HepG2 (cell line): Measurements from ENCODE around the gene PCDHAC1. TPM values are rescaled to one million over a fixed set of nuclear protein-coding genes. Genes with fewer than 3 reads are reported as not detected.

Experiments
- polyA plus RNA-seq, 8 experiments: library from polyadenylated mRNA; depleted of rRNA in 3 of 8; stranded (reverse) in 7 of 8; unstranded in 1 of 8; fragments of >200 nt; fragmentation: Illumina TruSeq in 4 of 8; extraction: Trizol in 4 of 8; gene quantifications; 2 replicates each; pipeline versions ENCODE4 v1.2.1 to v1.2.3, GENCODE V29; 2011 to 2016; ENCODE audit warnings: low read depth in 4 of 8, missing spikeins in 1 of 8, mixed read lengths in 1 of 8; ENCODE audit not compliant: insufficient read depth in 1 of 8
- small RNA-seq, 3 experiments: library from RNA; depleted of rRNA; stranded (forward); fragments of <200 nt; gene quantifications; one replicate each; pipeline ENCODE3, GENCODE V24; 2012; ENCODE audit warnings: low read depth in 2 of 3, low replicate concordance in 1 of 3; ENCODE audit not compliant: insufficient read length in 3 of 3, insufficient read depth in 2 of 3
- total RNA-seq, 5 experiments: library from RNA; depleted of rRNA; stranded (reverse); fragments of >200 nt; fragmentation: Illumina TruSeq; extraction: Trizol; gene quantifications; 2 replicates each; pipeline ENCODE4 v1.2.3, GENCODE V29; 2016; ENCODE audit warnings: low read depth in 1 of 5

Gene PCDHAC1
- total and polyA plus RNA-seq, 2 of the 13 experiments (the other 11 are each of a cell fraction or from before 2014, with no cell fraction given): 0.04 TPM; not detected in 1

Small RNAs within 50 kb of the gene (small RNA-seq; reads per million reads assigned to genes)
- gene AC010223.1: 0 reads per million in 3 experiments

Other genes with a start within 250 kb of the PCDHAC1 start
- gene HARS1, start 234.9 kb upstream of the PCDHAC1 start, total RNA-seq (2016; rRNA removed; fragmentation: Illumina TruSeq; extraction: Trizol): 66.2 and 78.8 TPM in 2 replicates
- gene HARS1, start 234.9 kb upstream of the PCDHAC1 start, polyA plus RNA-seq (2011; rRNA removed): 36.9 and 37.2 TPM in 2 replicates
- 25.8 and 28.3 TPM in 2 replicates for gene HARS2, start 234.8 kb upstream of the PCDHAC1 start, total RNA-seq (2016; rRNA removed; fragmentation: Illumina TruSeq; extraction: Trizol)
- 17.6 and 17.9 TPM in 2 replicates for gene HARS2, start 234.8 kb upstream of the PCDHAC1 start, polyA plus RNA-seq (2011; rRNA removed)
- gene ZMAT2, start 225.9 kb upstream of the PCDHAC1 start, total RNA-seq (2016; rRNA removed; fragmentation: Illumina TruSeq; extraction: Trizol): 92.8 and 141 TPM in 2 replicates
- gene ZMAT2, start 225.9 kb upstream of the PCDHAC1 start, polyA plus RNA-seq (2011; rRNA removed): 25.2 and 35.4 TPM in 2 replicates
- not detected in 2 replicates for gene PCDHA1, start 140.2 kb upstream of the PCDHAC1 start, total RNA-seq (2016; rRNA removed; fragmentation: Illumina TruSeq; extraction: Trizol)
- gene PCDHA1, start 140.2 kb upstream of the PCDHAC1 start, polyA plus RNA-seq (2011; rRNA removed): not detected in 2 replicates
- gene PCDHA2, start 131.4 kb upstream of the PCDHAC1 start, total RNA-seq (2016; rRNA removed; fragmentation: Illumina TruSeq; extraction: Trizol): not detected in 2 replicates
- not detected in 2 replicates for gene PCDHA2, start 131.4 kb upstream of the PCDHAC1 start, polyA plus RNA-seq (2011; rRNA removed)
- gene PCDHA3, start 125.2 kb upstream of the PCDHAC1 start, total RNA-seq (2016; rRNA removed; fragmentation: Illumina TruSeq; extraction: Trizol): not detected in 2 replicates
- not detected in 2 replicates for gene PCDHA3, start 125.2 kb upstream of the PCDHAC1 start, polyA plus RNA-seq (2011; rRNA removed)
- not detected in 2 replicates for gene PCDHA4, start 119.2 kb upstream of the PCDHAC1 start, total RNA-seq (2016; rRNA removed; fragmentation: Illumina TruSeq; extraction: Trizol)
- gene PCDHA4, start 119.2 kb upstream of the PCDHAC1 start, polyA plus RNA-seq (2011; rRNA removed): not detected in 2 replicates
- not detected in 2 replicates for gene PCDHA5, start 104.7 kb upstream of the PCDHAC1 start, total RNA-seq (2016; rRNA removed; fragmentation: Illumina TruSeq; extraction: Trizol)
- gene PCDHA5, start 104.7 kb upstream of the PCDHAC1 start, polyA plus RNA-seq (2011; rRNA removed): not detected in 2 replicates
- gene PCDHA6, start 98.3 kb upstream of the PCDHAC1 start, total RNA-seq (2016; rRNA removed; fragmentation: Illumina TruSeq; extraction: Trizol): not detected in 2 replicates
- gene PCDHA6, start 98.3 kb upstream of the PCDHAC1 start, polyA plus RNA-seq (2011; rRNA removed): not detected in 2 replicates
- gene PCDHA7, start 92.0 kb upstream of the PCDHAC1 start, total RNA-seq (2016; rRNA removed; fragmentation: Illumina TruSeq; extraction: Trizol): 0.28 and 0.53 TPM in 2 replicates
- gene PCDHA7, start 92.0 kb upstream of the PCDHAC1 start, polyA plus RNA-seq (2011; rRNA removed): 0.49 and 0.54 TPM in 2 replicates
- 0.07 and 0.11 TPM in 2 replicates for gene PCDHA8, start 85.1 kb upstream of the PCDHAC1 start, total RNA-seq (2016; rRNA removed; fragmentation: Illumina TruSeq; extraction: Trizol)
- gene PCDHA8, start 85.1 kb upstream of the PCDHAC1 start, polyA plus RNA-seq (2011; rRNA removed): 0.03 and 0.04 TPM in 2 replicates
- 0.03 TPM in 1 of 2 replicates, not detected in the other for gene PCDHA9, start 77.9 kb upstream of the PCDHAC1 start, total RNA-seq (2016; rRNA removed; fragmentation: Illumina TruSeq; extraction: Trizol)
- gene PCDHA9, start 77.9 kb upstream of the PCDHAC1 start, polyA plus RNA-seq (2011; rRNA removed): 0.03 and 0.04 TPM in 2 replicates
- gene PCDHA10, start 70.4 kb upstream of the PCDHAC1 start, total RNA-seq (2016; rRNA removed; fragmentation: Illumina TruSeq; extraction: Trizol): 0.02 TPM in 1 of 2 replicates, not detected in the other
- gene PCDHA10, start 70.4 kb upstream of the PCDHAC1 start, polyA plus RNA-seq (2011; rRNA removed): 0.01 and 0.03 TPM in 2 replicates
- 0.07 and 0.29 TPM in 2 replicates for gene PCDHA11, start 57.3 kb upstream of the PCDHAC1 start, total RNA-seq (2016; rRNA removed; fragmentation: Illumina TruSeq; extraction: Trizol)
- 0.05 TPM in 1 of 2 replicates, not detected in the other for gene PCDHA11, start 57.3 kb upstream of the PCDHAC1 start, polyA plus RNA-seq (2011; rRNA removed)
- gene PCDHA12, start 51.0 kb upstream of the PCDHAC1 start, total RNA-seq (2016; rRNA removed; fragmentation: Illumina TruSeq; extraction: Trizol): not detected in 2 replicates
- gene PCDHA12, start 51.0 kb upstream of the PCDHAC1 start, polyA plus RNA-seq (2011; rRNA removed): 0.03 TPM in 1 of 2 replicates, not detected in the other
- gene PCDHA13, start 44.2 kb upstream of the PCDHAC1 start, total RNA-seq (2016; rRNA removed; fragmentation: Illumina TruSeq; extraction: Trizol): 0.04 TPM in 1 of 2 replicates, not detected in the other
- gene PCDHA13, start 44.2 kb upstream of the PCDHAC1 start, polyA plus RNA-seq (2011; rRNA removed): 0.03 TPM in 1 of 2 replicates, not detected in the other
- gene PCDHAC2, start 40.2 kb downstream of the PCDHAC1 start, total RNA-seq (2016; rRNA removed; fragmentation: Illumina TruSeq; extraction: Trizol): not detected in 2 replicates
- gene PCDHAC2, start 40.2 kb downstream of the PCDHAC1 start, polyA plus RNA-seq (2011; rRNA removed): not detected in 2 replicates
- not detected in 2 replicates for gene PCDHB1, start 125.1 kb downstream of the PCDHAC1 start, total RNA-seq (2016; rRNA removed; fragmentation: Illumina TruSeq; extraction: Trizol)
- not detected in 2 replicates for gene PCDHB1, start 125.1 kb downstream of the PCDHAC1 start, polyA plus RNA-seq (2011; rRNA removed)
- gene PCDHB2, start 168.3 kb downstream of the PCDHAC1 start, total RNA-seq (2016; rRNA removed; fragmentation: Illumina TruSeq; extraction: Trizol): 3.6 and 7.1 TPM in 2 replicates
- gene PCDHB2, start 168.3 kb downstream of the PCDHAC1 start, polyA plus RNA-seq (2011; rRNA removed): 7.5 and 8.1 TPM in 2 replicates
- 0.27 and 0.29 TPM in 2 replicates for gene PCDHB3, start 174.2 kb downstream of the PCDHAC1 start, total RNA-seq (2016; rRNA removed; fragmentation: Illumina TruSeq; extraction: Trizol)
- gene PCDHB3, start 174.2 kb downstream of the PCDHAC1 start, polyA plus RNA-seq (2011; rRNA removed): 0.25 and 0.31 TPM in 2 replicates
- 0.13 TPM in 1 of 2 replicates, not detected in the other for gene PCDHB4, start 195.5 kb downstream of the PCDHAC1 start, total RNA-seq (2016; rRNA removed; fragmentation: Illumina TruSeq; extraction: Trizol)
- gene PCDHB4, start 195.5 kb downstream of the PCDHAC1 start, polyA plus RNA-seq (2011; rRNA removed): 0.08 and 0.13 TPM in 2 replicates
- 0.07 TPM in 1 of 2 replicates, not detected in the other for gene PCDHB5, start 208.9 kb downstream of the PCDHAC1 start, total RNA-seq (2016; rRNA removed; fragmentation: Illumina TruSeq; extraction: Trizol)
- gene PCDHB5, start 208.9 kb downstream of the PCDHAC1 start, polyA plus RNA-seq (2011; rRNA removed): 0.03 and 0.08 TPM in 2 replicates
- gene PCDHB6, start 223.8 kb downstream of the PCDHAC1 start, total RNA-seq (2016; rRNA removed; fragmentation: Illumina TruSeq; extraction: Trizol): 0.04 TPM in 1 of 2 replicates, not detected in the other
- 0.01 TPM in 1 of 2 replicates, not detected in the other for gene PCDHB6, start 223.8 kb downstream of the PCDHAC1 start, polyA plus RNA-seq (2011; rRNA removed)
- 0.02 TPM in 1 of 2 replicates, not detected in the other for gene PCDHB7, start 246.3 kb downstream of the PCDHAC1 start, total RNA-seq (2016; rRNA removed; fragmentation: Illumina TruSeq; extraction: Trizol)
- gene PCDHB7, start 246.3 kb downstream of the PCDHAC1 start, polyA plus RNA-seq (2011; rRNA removed): 0.03 TPM in 1 of 2 replicates, not detected in the other